ENCODE measurements around the gene KIAA0513.

DNA sequence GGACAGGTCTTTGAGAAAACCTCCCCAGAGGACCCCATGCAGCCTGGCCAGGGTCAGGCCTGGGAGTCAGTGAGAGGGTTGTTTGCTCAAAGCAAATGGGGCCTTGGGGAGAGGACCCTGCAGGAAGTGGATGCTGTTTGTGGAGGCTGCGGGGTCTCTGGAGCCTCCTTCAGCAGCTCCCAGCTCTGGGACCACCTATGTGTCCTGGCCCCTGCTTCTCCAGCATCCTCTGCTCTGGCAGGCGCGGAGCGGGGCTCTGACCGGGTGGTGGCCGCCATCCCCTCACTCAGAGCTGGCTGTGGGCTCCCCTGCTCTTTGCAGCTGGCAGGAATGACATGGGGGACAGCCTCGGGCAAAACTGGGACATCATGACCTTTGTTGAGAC, 114.5 kb downstream of the KIAA0513 start:
- TF ChIP-seq, protein P1, sequence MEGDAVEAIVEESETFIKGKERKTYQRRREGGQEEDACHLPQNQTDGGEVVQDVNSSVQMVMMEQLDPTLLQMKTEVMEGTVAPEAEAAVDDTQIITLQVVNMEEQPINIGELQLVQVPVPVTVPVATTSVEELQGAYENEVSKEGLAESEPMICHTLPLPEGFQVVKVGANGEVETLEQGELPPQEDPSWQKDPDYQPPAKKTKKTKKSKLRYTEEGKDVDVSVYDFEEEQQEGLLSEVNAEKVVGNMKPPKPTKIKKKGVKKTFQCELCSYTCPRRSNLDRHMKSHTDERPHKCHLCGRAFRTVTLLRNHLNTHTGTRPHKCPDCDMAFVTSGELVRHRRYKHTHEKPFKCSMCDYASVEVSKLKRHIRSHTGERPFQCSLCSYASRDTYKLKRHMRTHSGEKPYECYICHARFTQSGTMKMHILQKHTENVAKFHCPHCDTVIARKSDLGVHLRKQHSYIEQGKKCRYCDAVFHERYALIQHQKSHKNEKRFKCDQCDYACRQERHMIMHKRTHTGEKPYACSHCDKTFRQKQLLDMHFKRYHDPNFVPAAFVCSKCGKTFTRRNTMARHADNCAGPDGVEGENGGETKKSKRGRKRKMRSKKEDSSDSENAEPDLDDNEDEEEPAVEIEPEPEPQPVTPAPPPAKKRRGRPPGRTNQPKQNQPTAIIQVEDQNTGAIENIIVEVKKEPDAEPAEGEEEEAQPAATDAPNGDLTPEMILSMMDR (IDR thresholded peaks at IDR 0.05): no peak
- TF ChIP-seq EP300 (IDR thresholded peaks at IDR 0.05) (no peak), POLR2AphosphoS5 (IDR thresholded peaks at IDR 0.05) (no peak)
